HG03342 (cell line): ENCODE data around the gene FBXO47.
"Not testable (repeated sequence)": the region's sequence is repeated elsewhere in the genome, so short reads cannot be mapped to it uniquely, and the experiment has no call there.

Source experiments
- ATAC-seq: cut with Tn5 transposase; IDR thresholded peaks from one replicate; pipeline ENCODE4 v1.9.1; 2021; ENCODE audit warnings: mild to moderate bottlenecking, moderate library complexity; ENCODE audit not compliant: unreplicated experiment

The FBXO47 gene

GRCh38 chr17:38925263-38925995, 41.8 kb downstream of the FBXO47 start, which contains the start of gene LASP1NB:
LASP1NB (plus strand) TSS chr17:38925614.
- ATAC-seq = no peak

- ATAC-seq = no peak
These were observed 44.5 kb downstream of the FBXO47 start for GRCh38 chr17:38922538-38923297.

GRCh38 chr17:38921756-38922411, 45.3 kb downstream of the FBXO47 start:
- ATAC-seq = no peak

- ATAC-seq = no peak
These were observed 46.6 kb downstream of the FBXO47 start for GRCh38 chr17:38920374-38921291.

GRCh38 chr17:38919316-38920078, 47.7 kb downstream of the FBXO47 start:
- no peak for ATAC-seq

GRCh38 chr17:38918916-38919315, 48.3 kb downstream of the FBXO47 start:
- no peak for ATAC-seq

- ATAC-seq = no peak
These were observed 48.9 kb downstream of the FBXO47 start for GRCh38 chr17:38918129-38918913.

- ATAC-seq = no peak
These were observed 49.9 kb downstream of the FBXO47 start for GRCh38 chr17:38917259-38917658.

GRCh38 chr17:38916771-38917170, 50.4 kb downstream of the FBXO47 start:
- no peak for ATAC-seq

GRCh38 chr17:38915639-38915995, 51.6 kb downstream of the FBXO47 start:
- ATAC-seq = no peak

GRCh38 chr17:38914741-38915638, 52.2 kb downstream of the FBXO47 start:
- ATAC-seq = no peak

- ATAC-seq = no peak
These were observed 54.9 kb downstream of the FBXO47 start for GRCh38 chr17:38912221-38912813.

GRCh38 chr17:38911731-38912081, 55.5 kb downstream of the FBXO47 start:
- not testable (repeated sequence) for ATAC-seq

GRCh38 chr17:38911081-38911730, 56.0 kb downstream of the FBXO47 start:
- ATAC-seq = no peak

- ATAC-seq = no peak
These were observed 56.9 kb downstream of the FBXO47 start for GRCh38 chr17:38910325-38910724.

GRCh38 chr17:38908676-38909181, 58.5 kb downstream of the FBXO47 start:
- ATAC-seq = no peak
